Activated T-helper 1 cell treated with anti-CD3 and anti-CD28 coated beads, Interleukin-12 subunit alpha, Interleukin-12 subunit beta, Interleukin-2, Interleukin-4 antibody, amounts not matched to agents 30 ng/mL and 10 ng/mL and 1 ng/mL, durations not matched to agents 14 hours and 24 hours and 36 hours (primary cell): ENCODE measurements around the gene CHST13. TPM values are rescaled to one million over a fixed set of nuclear protein-coding genes. Genes with fewer than 3 reads are reported as not detected.

Experiments used
- DNase-seq: peaks from one replicate; pipeline ENCODE4 v3.0.0; 2021; ENCODE audit warnings: low spot score
- H3K27ac Mint-ChIP-seq: one replicate; pipeline ENCODE4 v1.8.0; 2021; ENCODE audit warnings: mild to moderate bottlenecking, mixed read lengths
- H3K27me3 Mint-ChIP-seq: one replicate; pipeline ENCODE4 v1.8.0; 2022; ENCODE audit warnings: mild to moderate bottlenecking, moderate library complexity, mixed read lengths; ENCODE audit not compliant: insufficient read depth
- H3K36me3 Mint-ChIP-seq: one replicate; pipeline ENCODE4 v1.8.0; 2021; ENCODE audit warnings: low read depth, mixed read lengths
- H3K4me1 Mint-ChIP-seq: one replicate; pipeline ENCODE4 v1.8.0; 2021; ENCODE audit warnings: low read depth, mixed read lengths
- H3K4me3 Mint-ChIP-seq: one replicate; pipeline ENCODE4 v1.8.0; 2021; ENCODE audit warnings: mild to moderate bottlenecking, moderate library complexity, mixed read lengths
- H3K9me3 Mint-ChIP-seq: one replicate; pipeline ENCODE4 v1.8.0; 2021; ENCODE audit warnings: mixed read lengths
- intact Hi-C: fragments of 100-400 bp; cut with micrococcal nuclease; formaldehyde crosslinking; loops from one replicate; pipeline ENCODE4 v1.15.1; 2024
- total RNA-seq: library from RNA; stranded (reverse); gene quantifications from 2 replicates; pipeline ENCODE4 v1.2.3, GENCODE V29; 2022

The CHST13 gene
- total RNA-seq, 1 donor from 2014 or later: not detected

GRCh38 chr3:126493051-126493450 is 30.9 kb upstream of the CHST13 start:
- H3K36me3 Mint-ChIP-seq: no peaks in the 10 kb centered on the region
- H3K4me1 Mint-ChIP-seq: peaks cover 7% of the 10 kb centered on the region
- H3K9me3 Mint-ChIP-seq: no peaks in the 10 kb centered on the region
- intact Hi-C loops: no loop called here
- no peaks in the 10 kb centered on the region for H3K27me3 Mint-ChIP-seq
- no peak overlapping the region for H3K4me3 Mint-ChIP-seq
- H3K27ac Mint-ChIP-seq: no peak overlapping the region
- DNase-seq: no peak

GRCh38 chr3:126493739-126494138 is 30.2 kb upstream of the CHST13 start:
- no peaks in the 10 kb centered on the region for H3K9me3 Mint-ChIP-seq
- H3K27ac Mint-ChIP-seq: no peak overlapping the region
- H3K4me3 Mint-ChIP-seq: no peak overlapping the region
- peaks cover 7% of the 10 kb centered on the region for H3K4me1 Mint-ChIP-seq
- no peaks in the 10 kb centered on the region for H3K36me3 Mint-ChIP-seq
- no peaks in the 10 kb centered on the region for H3K27me3 Mint-ChIP-seq
- DNase-seq: no peak
- intact Hi-C loops: no loop called here

GRCh38 chr3:126494204-126494969 is 29.6 kb upstream of the CHST13 start:
- H3K4me3 Mint-ChIP-seq: no peak overlapping the region
- H3K36me3 Mint-ChIP-seq: no peaks in the 10 kb centered on the region
- intact Hi-C loops: no loop called here
- H3K27ac Mint-ChIP-seq: no peak overlapping the region
- no peak for DNase-seq
- no peaks in the 10 kb centered on the region for H3K27me3 Mint-ChIP-seq
- H3K9me3 Mint-ChIP-seq: no peaks in the 10 kb centered on the region
- peaks cover 7% of the 10 kb centered on the region for H3K4me1 Mint-ChIP-seq

- peaks cover 7% of the 10 kb centered on the region for H3K4me1 Mint-ChIP-seq
- H3K27me3 Mint-ChIP-seq: no peaks in the 10 kb centered on the region
- H3K36me3 Mint-ChIP-seq: no peaks in the 10 kb centered on the region
- no peaks in the 10 kb centered on the region for H3K9me3 Mint-ChIP-seq
- DNase-seq: no peak
- intact Hi-C loops: no loop called here
- H3K4me3 Mint-ChIP-seq: no peak overlapping the region
- no peak overlapping the region for H3K27ac Mint-ChIP-seq
Measured at GRCh38 chr3:126494970-126495230, 29.1 kb upstream of the CHST13 start.

- H3K27me3 Mint-ChIP-seq: no peaks in the 10 kb centered on the region
- H3K9me3 Mint-ChIP-seq: no peaks in the 10 kb centered on the region
- H3K4me3 Mint-ChIP-seq: no peak overlapping the region
- H3K4me1 Mint-ChIP-seq: peaks cover 7% of the 10 kb centered on the region
- intact Hi-C loops: no loop called here
- DNase-seq: no peak
- H3K27ac Mint-ChIP-seq: no peak overlapping the region
- H3K36me3 Mint-ChIP-seq: no peaks in the 10 kb centered on the region
Measured at GRCh38 chr3:126495786-126496185, 28.2 kb upstream of the CHST13 start.

- Mint-ChIP-seq H3K27ac (peak overlapping the region; percentile 74), H3K27me3 (no peaks in the 10 kb centered on the region), H3K4me1 (peaks cover 7% of the 10 kb centered on the region), H3K36me3 (no peaks in the 10 kb centered on the region), H3K9me3 (no peaks in the 10 kb centered on the region), H3K4me3 (no peak overlapping the region)
- DNase-seq: no peak
- intact Hi-C loops: no loop called here
Measured at GRCh38 chr3:126496894-126497850, 26.8 kb upstream of the CHST13 start.

- no peak overlapping the region for H3K4me3 Mint-ChIP-seq
- H3K27ac Mint-ChIP-seq: no peak overlapping the region
- no peaks in the 10 kb centered on the region for H3K36me3 Mint-ChIP-seq
- intact Hi-C loops: no loop called here
- no peaks in the 10 kb centered on the region for H3K27me3 Mint-ChIP-seq
- no peak for DNase-seq
- peaks cover 7% of the 10 kb centered on the region for H3K4me1 Mint-ChIP-seq
- H3K9me3 Mint-ChIP-seq: no peaks in the 10 kb centered on the region
Measured at GRCh38 chr3:126497956-126498355, 26.0 kb upstream of the CHST13 start.

GRCh38 chr3:126498461-126498860 is 25.5 kb upstream of the CHST13 start:
- DNase-seq: no peak
- Mint-ChIP-seq H3K36me3 (no peaks in the 10 kb centered on the region), H3K9me3 (no peaks in the 10 kb centered on the region), H3K27ac (no peak overlapping the region), H3K4me3 (no peak overlapping the region), H3K4me1 (peaks cover 7% of the 10 kb centered on the region), H3K27me3 (no peaks in the 10 kb centered on the region)
- intact Hi-C loops: no loop called here

- H3K27ac Mint-ChIP-seq: no peak overlapping the region
- H3K27me3 Mint-ChIP-seq: no peaks in the 10 kb centered on the region
- H3K4me3 Mint-ChIP-seq: no peak overlapping the region
- intact Hi-C loops: no loop called here
- H3K9me3 Mint-ChIP-seq: no peaks in the 10 kb centered on the region
- no peak for DNase-seq
- no peaks in the 10 kb centered on the region for H3K36me3 Mint-ChIP-seq
- H3K4me1 Mint-ChIP-seq: peaks cover 7% of the 10 kb centered on the region
Measured at GRCh38 chr3:126498929-126499328, 25.0 kb upstream of the CHST13 start.

GRCh38 chr3:126499401-126499800 is 24.6 kb upstream of the CHST13 start:
- no peak overlapping the region for H3K4me3 Mint-ChIP-seq

GRCh38 chr3:126500016-126500415 is 23.9 kb upstream of the CHST13 start:
- Mint-ChIP-seq H3K4me1 (peaks cover 7% of the 10 kb centered on the region), H3K27me3 (peaks cover 3% of the 10 kb centered on the region), H3K36me3 (no peaks in the 10 kb centered on the region), H3K27ac (no peak overlapping the region), H3K4me3 (no peak overlapping the region), H3K9me3 (no peaks in the 10 kb centered on the region)
- no peak for DNase-seq
- intact Hi-C loops: no loop called here

More at GRCh38 chr3:126499401-126499800, 24.6 kb upstream of the CHST13 start:
- Mint-ChIP-seq H3K27ac (no peak overlapping the region), H3K4me1 (peaks cover 7% of the 10 kb centered on the region), H3K36me3 (no peaks in the 10 kb centered on the region), H3K9me3 (no peaks in the 10 kb centered on the region), H3K27me3 (peaks cover under 1% of the 10 kb centered on the region)
- intact Hi-C loops: no loop called here
- no peak for DNase-seq

GRCh38 chr3:126501054-126501453 is 22.9 kb upstream of the CHST13 start:
- H3K4me3 Mint-ChIP-seq: no peak overlapping the region
- peaks cover 3% of the 10 kb centered on the region for H3K27me3 Mint-ChIP-seq
- H3K9me3 Mint-ChIP-seq: no peaks in the 10 kb centered on the region
- DNase-seq: no peak
- H3K36me3 Mint-ChIP-seq: no peaks in the 10 kb centered on the region
- no peak overlapping the region for H3K27ac Mint-ChIP-seq
- intact Hi-C loops: no loop called here
- H3K4me1 Mint-ChIP-seq: peaks cover 7% of the 10 kb centered on the region

GRCh38 chr3:126501736-126502135 is 22.2 kb upstream of the CHST13 start:
- Mint-ChIP-seq H3K27ac (no peak overlapping the region), H3K4me1 (peaks cover 7% of the 10 kb centered on the region), H3K9me3 (no peaks in the 10 kb centered on the region), H3K27me3 (peaks cover 3% of the 10 kb centered on the region), H3K36me3 (no peaks in the 10 kb centered on the region), H3K4me3 (no peak overlapping the region)
- intact Hi-C loops: no loop called here
- no peak for DNase-seq
